GM18508 (cell line): ENCODE results near the gene TP63.

Source experiments
- ATAC-seq: cut with Tn5 transposase; IDR thresholded peaks from one replicate; pipeline ENCODE4 v1.9.1; 2021; ENCODE audit warnings: moderate number of reproducible peaks; ENCODE audit not compliant: insufficient read depth, unreplicated experiment

TP63 gene

DNA sequence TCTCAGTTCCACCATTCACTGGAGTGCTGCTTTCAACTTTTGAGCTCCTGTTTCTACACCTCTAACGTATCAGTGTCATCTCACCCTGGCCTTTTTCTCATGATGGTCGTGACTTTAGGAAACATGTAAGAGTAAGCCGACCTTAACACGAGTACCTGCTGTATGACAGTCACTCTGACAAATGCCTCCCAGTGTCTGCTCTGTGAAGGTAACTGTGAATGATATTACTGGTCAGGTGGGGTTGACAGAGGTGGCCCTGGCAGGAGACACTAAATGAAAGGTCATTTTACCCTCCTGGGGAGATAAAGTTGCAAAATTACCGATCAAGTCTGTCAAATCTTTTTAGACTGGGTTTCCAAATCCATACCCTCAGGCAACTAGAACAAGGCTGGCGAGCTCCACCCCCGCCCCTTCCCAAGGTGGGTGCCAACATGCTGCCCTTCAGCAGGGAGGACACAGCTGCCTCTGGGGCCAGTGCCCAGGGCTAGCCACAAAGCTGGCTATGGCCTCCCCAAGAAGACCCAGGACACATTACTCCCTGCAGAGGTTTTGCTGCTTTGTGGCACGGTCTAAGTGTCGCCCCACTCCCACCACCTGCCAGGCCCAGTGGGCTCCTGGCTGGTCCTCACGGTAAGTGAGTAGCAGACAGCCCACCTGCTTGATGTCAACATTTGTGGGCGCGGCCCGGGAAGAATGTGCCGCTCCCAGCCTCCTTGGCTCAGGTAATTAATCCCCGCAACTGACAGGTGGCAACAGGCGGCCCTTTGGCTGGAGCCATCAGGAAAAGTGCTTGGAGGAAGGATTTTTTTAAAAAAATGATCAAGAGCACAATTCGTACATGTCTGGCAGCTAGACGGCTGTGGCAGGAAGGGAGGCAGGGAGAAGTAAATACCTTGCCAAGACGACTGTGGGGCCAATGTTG lies 211.8 kb downstream of the TP63 start:
- ATAC-seq, result no peak

DNA sequence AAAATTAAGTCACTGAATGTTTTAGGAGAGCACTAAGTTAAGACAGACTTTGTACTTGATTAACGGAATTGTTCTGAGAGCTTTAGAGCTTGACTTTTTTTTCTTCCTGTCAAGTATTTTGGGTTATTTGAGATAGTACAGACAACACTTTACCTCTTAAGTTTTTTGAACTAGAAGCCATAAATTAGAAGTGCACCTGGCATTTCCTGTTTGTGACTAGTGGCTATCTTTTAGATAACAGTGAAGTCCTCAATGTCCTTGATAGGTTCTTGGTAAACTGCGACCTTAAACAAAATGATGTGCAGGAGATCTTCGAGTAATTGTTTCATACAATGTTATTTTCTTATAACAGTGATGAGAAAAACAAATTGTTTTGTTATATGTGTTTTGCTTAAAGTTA lies 213.9 kb downstream of the TP63 start:
- ATAC-seq, result no peak

DNA sequence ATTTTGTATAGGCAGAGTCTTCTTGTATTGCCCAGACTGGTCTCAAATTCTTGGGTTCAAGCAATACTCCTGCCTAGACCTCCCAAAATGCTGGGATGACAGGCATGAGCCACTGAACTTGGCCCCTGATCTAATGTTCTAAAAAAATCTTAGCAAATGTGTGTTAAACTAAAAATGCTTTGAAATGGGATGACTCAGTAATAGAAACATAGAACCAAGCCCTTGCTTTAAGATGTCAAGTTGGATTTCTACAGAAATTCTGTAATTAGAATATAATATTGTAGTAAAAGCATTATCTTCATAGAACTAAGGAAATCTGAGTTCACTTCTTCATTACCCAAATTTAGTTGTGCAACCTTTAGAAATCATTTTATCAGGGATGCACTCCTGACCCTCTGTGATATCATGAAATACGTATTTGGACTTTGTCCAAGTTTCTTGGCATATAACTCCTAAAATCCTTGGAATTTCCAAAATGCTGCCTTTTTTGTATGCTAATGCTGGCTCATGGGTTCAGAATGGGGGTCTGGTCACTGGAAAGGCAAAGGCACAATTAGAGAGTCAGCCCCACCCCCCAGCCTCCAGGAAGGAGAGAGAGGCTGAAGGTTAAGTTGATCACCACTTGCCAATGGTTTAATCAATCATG lies 217.3 kb downstream of the TP63 start:
- ATAC-seq, result no peak

DNA sequence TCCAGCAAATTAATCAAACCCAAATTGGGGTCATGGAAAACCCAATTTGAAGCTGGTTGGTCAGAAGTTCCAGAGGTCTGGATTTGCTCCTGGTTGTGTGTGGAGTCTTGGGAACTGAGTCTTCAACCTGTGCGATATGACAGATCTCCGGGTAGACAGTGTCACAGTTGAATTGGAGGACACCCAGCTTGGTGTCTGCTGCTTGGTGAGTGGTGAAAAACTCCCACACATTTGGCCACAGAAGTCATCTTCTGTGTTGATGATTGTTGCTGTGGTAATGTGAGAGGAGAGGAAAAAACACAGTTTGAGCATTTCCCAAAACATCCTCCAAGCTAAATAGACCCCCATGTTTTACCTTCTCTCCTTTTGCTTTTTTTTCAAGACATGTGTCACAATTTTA lies 218.1 kb downstream of the TP63 start:
- no peak for ATAC-seq

DNA sequence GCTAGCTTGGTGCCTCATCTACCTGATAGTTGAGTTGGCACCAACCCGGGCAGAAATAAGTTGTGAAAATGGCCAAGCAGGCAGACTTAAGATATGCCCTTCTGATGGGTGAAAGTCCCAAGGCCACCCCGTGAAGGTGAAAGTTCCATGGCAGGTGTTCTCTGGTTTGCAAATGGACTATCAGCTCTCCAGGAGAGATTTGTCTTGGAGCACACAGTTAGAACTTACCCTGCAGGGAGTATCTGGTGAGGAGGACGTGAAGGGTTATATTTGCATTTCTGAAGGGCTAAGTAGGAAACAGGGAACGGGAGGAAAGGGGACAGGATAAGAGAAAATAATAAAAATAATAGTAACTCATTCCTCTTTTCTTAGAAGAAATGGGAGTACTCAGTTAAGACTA lies 220.5 kb downstream of the TP63 start:
- no peak for ATAC-seq

DNA sequence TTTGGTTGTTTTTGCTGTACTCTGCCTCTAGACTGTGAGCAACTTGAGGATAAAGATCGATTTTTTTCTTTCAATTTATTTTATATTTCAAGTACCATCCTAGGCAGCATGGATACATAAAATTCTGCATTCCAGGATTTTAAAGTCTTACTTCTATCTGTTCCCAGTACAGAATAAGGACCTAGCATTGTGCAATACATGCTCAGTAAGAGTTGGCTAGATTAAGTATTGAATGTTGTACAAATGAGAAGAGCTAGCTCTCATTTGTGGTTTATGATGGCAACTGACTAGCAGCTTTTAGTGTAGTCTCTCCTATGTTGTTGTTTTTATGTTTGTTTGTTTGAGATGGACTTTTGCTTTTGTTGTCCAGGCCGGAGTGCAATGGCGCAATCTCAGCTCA lies 222.7 kb downstream of the TP63 start:
- ATAC-seq, result no peak

DNA sequence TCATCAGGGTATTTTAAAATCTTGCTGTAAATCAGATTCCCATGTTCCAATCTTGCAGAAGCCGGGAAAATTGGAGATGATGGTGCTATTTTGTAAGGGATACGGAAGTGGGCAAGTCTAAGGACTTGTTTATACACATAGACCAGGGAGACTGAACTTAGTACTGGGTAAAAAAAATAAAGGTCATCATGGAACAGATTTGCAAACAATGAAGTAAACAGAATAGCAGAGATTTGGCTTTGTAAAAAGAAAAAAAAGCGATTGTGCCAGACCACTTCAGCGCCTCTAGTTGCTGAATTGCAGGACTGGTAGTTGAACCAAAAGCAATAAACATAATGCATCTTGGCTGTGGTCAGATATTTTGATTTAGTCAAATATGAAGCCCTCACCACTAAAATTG lies 229.1 kb downstream of the TP63 start:
- no peak for ATAC-seq

DNA sequence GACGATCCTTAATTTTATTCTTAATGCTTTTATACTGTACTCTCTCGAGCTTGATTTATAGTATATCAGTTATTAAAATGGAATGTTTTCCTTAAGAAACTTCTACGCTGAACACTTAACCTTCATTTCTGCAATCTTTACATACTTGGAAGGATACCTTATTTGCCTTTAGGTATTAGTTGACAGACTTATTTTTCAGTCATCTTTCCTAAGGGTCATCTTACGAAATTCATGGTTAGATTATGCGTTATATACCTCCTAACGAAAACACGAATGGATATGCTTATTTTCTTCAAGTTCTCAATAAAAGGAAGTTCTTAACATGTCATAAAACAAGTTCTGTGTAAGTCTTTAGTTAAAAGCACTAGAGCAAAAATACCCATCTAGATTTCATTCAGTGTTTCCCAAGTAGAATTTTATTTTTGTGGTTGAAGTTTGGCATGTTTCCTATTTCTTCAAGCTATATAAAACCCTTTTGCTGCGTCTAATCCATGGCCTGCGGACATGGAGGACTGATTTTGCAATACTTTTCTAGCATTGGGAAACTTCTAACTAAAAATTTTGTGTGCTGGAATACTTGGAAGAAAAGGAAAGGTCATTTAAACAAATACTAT lies 231.3 kb downstream of the TP63 start:
- no peak for ATAC-seq

DNA sequence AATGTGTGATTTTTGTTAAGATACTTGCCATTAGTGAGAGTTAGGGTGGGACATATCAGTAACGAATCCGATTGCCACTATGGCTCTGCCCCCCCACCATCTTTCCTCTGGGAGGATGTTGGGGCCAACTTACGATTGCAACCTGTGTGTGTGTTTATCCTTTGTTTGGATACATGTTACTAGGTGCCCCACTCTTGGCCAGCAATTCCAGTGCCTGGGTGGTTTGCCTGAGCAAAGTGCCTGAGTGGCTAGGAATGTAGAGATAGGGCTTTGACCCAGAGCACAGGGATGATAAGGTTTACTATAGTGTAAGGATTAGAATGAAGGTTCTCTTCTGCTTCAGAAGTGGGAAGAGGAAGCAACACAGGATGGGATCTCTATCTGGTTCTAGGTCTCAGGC lies 231.8 kb downstream of the TP63 start:
- no peak for ATAC-seq

DNA sequence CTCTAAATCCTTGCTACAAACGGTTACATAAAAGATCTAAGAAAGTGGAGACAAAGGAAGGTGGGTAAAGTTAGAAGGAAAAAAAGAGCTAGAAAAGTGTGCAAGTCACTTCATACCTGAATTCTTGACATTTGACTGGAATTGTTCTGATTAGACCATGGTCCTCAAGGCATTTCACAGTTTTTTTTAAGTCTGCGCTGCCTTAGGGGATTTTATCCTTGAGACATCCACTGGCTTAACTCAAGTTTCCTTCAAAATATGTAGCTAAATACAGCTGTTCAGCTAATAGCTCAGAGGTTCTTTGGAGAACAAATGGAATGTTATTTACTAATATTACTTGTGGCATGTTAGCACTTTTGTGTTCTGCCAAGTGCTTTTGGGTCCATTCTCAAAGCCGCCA lies 236.9 kb downstream of the TP63 start:
- ATAC-seq, result no peak

DNA sequence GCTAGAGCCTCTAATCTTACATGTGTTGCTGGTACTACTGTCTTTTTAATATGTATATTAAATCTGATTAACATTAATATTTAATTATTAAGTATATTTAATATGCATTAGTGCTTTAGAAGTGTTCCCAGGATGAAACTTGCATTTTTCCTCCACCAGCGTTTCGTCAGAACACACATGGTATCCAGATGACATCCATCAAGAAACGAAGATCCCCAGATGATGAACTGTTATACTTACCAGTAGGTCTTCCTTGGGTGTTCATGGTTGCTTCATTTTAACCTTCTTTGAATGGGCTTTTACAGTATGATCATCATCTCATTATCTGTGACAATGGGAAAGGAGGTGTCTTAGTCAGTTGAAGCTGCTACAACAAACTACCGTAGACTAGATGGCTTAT lies 238.0 kb downstream of the TP63 start:
- ATAC-seq, result no peak

DNA sequence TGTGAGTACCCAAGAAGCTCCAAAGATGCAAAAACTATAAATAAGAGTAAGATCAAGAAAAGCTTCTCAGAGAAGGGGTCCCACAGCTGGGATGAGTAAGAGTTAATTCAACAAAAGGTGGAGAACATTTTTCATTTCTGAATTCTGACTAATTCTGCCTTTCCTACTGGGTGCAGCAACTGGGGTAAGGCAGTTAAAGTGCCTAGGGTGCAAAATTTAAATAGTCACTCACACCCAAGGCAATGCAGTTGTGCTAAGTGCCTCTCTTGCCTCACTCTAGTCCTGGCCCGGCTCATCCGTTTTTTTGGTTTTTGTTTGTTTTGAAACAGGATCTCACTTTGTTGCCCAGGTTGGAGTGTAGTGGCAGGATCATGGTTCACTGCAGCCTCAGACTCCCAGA lies 240.2 kb downstream of the TP63 start:
- no peak for ATAC-seq

DNA sequence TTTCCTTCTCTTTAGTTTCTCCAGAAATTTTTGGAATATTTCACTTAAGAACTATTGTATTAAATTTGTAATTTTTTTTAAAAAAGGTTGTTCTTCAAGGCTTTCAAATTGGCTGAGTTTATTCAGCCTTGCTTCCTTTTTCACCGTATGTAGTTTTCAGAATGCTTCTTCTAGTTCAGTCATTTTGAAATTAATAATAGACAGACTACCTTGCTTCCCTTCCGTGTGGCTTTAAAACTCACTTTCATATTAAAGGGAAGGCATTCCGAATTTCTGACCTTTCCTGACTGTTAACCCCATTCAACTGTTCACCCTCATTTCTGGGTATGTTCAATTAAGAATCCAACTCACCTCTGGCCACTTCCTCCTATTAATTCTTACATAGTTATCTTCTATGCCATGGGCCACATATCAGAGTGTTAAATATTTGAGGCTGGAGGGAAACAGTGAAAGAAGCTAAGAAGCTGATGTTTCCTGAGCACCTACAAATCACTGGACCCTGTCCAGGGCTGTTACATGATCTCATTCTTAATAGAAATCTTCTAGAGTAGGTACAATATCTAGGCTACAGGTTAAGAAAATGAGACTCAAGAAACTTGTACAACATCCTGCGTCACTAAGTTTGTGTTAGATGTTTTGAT lies 252.0 kb downstream of the TP63 start:
- ATAC-seq, result no peak

DNA sequence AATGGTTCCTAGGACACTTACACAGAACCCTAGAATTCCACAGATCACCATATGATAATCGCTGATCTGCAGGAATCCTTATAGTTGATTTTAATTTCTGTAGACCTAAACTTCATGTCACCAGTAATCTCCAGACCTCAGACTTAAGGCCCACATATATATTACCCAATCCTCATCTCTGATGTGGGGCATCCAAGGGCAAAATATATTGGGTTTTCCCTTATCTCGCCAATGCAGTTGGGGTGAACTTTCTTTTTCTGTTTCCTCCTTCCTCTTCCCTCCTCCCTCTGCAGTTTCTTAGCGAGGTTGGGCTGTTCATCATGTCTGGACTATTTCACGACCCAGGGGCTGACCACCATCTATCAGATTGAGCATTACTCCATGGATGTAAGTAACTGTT lies 259.3 kb downstream of the TP63 start:
- no peak for ATAC-seq

DNA sequence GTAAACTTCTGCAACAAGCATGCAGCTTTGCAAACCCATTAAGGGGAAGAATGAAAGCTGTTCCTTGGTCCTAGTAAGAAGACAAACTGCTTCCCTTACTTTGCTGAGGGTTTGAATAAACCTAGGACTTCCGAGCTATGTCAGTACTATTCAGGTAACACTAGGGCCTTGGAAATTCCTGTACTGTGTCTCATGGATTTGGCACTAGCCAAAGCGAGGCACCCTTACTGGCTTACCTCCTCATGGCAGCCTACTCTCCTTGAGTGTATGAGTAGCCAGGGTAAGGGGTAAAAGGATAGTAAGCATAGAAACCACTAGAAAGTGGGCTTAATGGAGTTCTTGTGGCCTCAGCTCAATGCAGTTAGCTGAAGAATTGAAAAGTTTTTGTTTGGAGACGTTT lies 265.3 kb downstream of the TP63 start:
- no peak for ATAC-seq

DNA sequence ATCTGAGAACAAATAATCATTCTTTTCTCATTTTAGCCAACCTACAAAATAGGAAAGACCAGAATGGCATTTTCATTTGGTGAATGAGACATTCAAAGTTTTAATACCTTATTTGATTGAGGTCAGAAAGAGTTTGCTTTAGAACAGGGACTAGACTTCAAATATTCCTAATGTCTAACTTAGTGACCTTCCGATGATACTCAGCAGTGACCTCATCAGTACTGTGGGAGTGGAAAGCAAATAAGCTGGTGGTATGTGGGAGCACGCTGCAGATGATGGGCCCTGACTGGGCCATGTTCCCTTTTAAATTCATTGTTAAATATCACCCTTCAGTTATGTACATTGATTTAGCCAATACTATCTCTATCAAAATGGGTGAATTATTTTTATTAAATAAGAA lies 266.2 kb downstream of the TP63 start:
- no peak for ATAC-seq

DNA sequence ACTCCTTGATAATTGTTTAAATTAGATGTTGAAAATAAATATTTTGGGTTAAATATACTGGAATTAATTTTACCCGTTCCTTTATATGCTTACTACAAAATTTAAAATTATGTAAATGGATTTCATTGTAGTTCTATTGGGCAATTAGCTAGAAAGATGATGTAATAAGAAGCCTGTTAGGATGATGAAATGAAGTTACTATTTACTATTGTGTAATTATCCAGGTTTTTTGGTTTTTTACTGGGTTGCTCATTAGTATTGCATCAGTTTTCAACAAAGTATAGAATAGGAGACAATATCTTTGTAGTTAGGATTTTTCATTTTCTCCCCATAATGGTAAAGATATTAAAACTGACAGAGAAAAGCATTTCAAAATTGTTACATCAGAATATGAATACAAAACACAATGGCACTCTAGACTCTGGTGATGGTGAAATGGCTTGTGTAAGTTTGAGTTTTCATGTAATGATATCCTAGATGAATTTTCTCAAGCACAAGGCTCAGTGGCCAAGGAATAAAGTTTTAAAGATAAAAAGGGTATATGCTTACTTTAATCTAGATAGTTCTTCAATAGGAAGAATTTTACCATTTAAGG lies 267.5 kb downstream of the TP63 start:
- ATAC-seq, result no peak

DNA sequence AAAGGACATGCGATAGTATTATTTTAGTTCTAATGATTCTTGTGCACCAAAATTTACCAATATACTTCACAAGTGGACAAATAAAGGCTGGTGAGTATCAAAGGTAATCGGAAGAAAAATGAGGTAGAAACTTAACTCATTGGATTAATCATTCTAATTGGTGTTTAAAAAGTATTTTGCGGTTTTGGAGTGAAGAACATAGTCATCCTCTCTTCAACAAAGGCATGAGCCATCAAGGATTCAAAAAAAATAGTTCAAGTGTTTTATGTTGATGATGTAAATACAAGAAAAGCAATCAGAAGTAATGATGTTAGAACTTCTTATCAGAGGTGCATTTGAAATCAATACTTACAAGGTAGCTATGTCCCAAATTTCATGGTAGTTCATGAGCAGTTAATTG lies 268.0 kb downstream of the TP63 start:
- no peak for ATAC-seq

DNA sequence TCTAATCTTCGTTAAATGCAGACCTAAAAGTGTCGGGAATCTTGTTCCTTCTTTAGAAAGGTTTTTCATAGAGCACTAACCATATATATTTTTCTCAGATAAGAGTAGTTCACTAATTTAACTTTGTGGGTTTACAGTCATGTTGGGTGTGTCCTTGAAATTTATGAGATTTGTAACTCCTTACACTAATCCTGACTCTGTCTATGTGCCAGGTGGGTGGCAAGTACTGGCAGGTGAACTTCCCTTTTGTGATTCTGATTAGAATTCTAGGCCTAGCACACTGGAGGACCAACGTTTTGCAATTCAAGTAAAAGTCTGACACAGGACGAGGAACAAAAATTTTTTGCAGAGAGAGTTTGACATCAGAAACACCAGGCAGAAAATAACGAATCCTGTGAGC lies 269.4 kb downstream of the TP63 start:
- no peak for ATAC-seq

DNA sequence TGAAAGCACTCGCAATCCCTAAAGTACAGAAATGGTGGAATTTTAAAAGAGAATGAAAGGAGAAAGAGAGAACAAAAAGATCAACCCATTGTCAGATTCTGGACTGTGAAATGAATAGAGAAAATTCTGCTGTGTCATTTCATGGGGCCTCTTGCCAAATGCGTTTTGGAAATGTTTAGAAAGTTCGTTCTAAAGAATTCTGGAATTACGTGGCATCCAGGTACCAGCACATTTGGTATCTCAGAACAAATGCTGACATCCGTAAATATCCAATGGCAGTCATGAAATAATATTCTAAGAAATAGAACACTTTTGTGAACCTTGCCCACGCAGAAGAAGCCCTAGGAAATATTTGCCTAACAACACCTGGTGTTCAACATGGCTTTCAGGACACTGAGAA lies 270.3 kb downstream of the TP63 start:
- no peak for ATAC-seq
